Ishikawa (cell line): ENCODE results near the gene CLSTN1.

Experiments used
- CEBPB ChIP-seq: IDR thresholded peaks from 2 replicates; pipeline ENCODE4 v1.6.1; 2012
- CREB1 ChIP-seq: IDR thresholded peaks from 2 replicates; pipeline ENCODE4 v1.6.1; 2012; ENCODE audit warnings: low read depth
- EGR1 ChIP-seq: IDR thresholded peaks from 2 replicates; pipeline ENCODE4 v1.6.1; 2012
- EP300 ChIP-seq: IDR thresholded peaks from 2 replicates; pipeline ENCODE4 v1.6.1; 2012; ENCODE audit warnings: borderline replicate concordance
- FOXM1 ChIP-seq: IDR thresholded peaks from 2 replicates; pipeline ENCODE4 v1.6.1; 2012; ENCODE audit warnings: low read depth, borderline replicate concordance
- MAX ChIP-seq: IDR thresholded peaks from 2 replicates; pipeline ENCODE4 v1.6.1; 2012
- NFIC ChIP-seq: IDR thresholded peaks from 2 replicates; pipeline ENCODE4 v1.6.1; 2012
- RAD21 ChIP-seq: IDR thresholded peaks from 2 replicates; pipeline ENCODE4 v1.6.1; 2012; ENCODE audit warnings: low read depth
- REST ChIP-seq: IDR thresholded peaks from 2 replicates; pipeline ENCODE4 v1.6.1; 2012; ENCODE audit warnings: low read depth, mild to moderate bottlenecking
- TAF1 ChIP-seq: IDR thresholded peaks from 2 replicates; pipeline ENCODE4 v1.6.1; 2012; ENCODE audit warnings: low read depth, mild to moderate bottlenecking
- TCF12 ChIP-seq: IDR thresholded peaks from 2 replicates; pipeline ENCODE4 v1.6.1; 2012; ENCODE audit warnings: low read depth
- TEAD4 ChIP-seq: IDR thresholded peaks from 2 replicates; pipeline ENCODE4 v1.6.1; 2012
- USF1 ChIP-seq: IDR thresholded peaks from 2 replicates; pipeline ENCODE4 v1.6.1; 2012
- YY1 ChIP-seq: IDR thresholded peaks from 2 replicates; pipeline ENCODE4 v1.6.1; 2012; ENCODE audit warnings: low read depth
- ZBTB7A ChIP-seq: IDR thresholded peaks from 2 replicates; pipeline ENCODE4 v1.6.1; 2012; ENCODE audit warnings: low read depth

Gene CLSTN1

GRCh38 chr1:9763914-9764313 is 59.9 kb downstream of the CLSTN1 start:
- TF ChIP-seq USF1 (no peak), RAD21 (no peak), YY1 (no peak), EGR1 (no peak), MAX (no peak), NFIC (no peak), CEBPB (no peak), CREB1 (no peak), TEAD4 (no peak), TAF1 (no peak)

GRCh38 chr1:9761855-9762254 is 61.9 kb downstream of the CLSTN1 start:
- no peak for TF ChIP-seq REST
- no peak for TF ChIP-seq USF1
- no peak for TF ChIP-seq FOXM1
- TF ChIP-seq CEBPB: no peak
- TF ChIP-seq TAF1: no peak
- TF ChIP-seq EP300: no peak
- TF ChIP-seq MAX: no peak
- no peak for TF ChIP-seq EGR1
- TF ChIP-seq CREB1: no peak
- no peak for TF ChIP-seq TEAD4

GRCh38 chr1:9760824-9761223 is 62.9 kb downstream of the CLSTN1 start:
- TF ChIP-seq RAD21 (no peak), FOXM1 (no peak)

GRCh38 chr1:9759939-9760338 is 63.8 kb downstream of the CLSTN1 start:
- TF ChIP-seq REST (no peak), EP300 (no peak), CREB1 (no peak)

GRCh38 chr1:9758559-9759121 is 65.1 kb downstream of the CLSTN1 start:
- TF ChIP-seq CEBPB (no peak), NFIC (no peak), TCF12 (no peak), FOXM1 (no peak), ZBTB7A (no peak), REST (no peak), EP300 (no peak), USF1 (no peak), MAX (no peak), TEAD4 (no peak), CREB1 (no peak), EGR1 (no peak), RAD21 (no peak), YY1 (no peak), TAF1 (no peak)
